GM12801 (cell line): Measurements from ENCODE around the gene CDKL2.

Experiments
- TF ChIP-seq, protein P1 (sequence below): IDR thresholded peaks from one replicate; pipeline ENCODE4 v1.5.1; 2011; ENCODE audit warnings: control low read depth; ENCODE audit not compliant: insufficient read length; ENCODE audit errors: extremely low read depth

CDKL2 gene

GRCh38 chr4:75634951-75635350 lies 4.6 kb upstream of the CDKL2 start:
- TF ChIP-seq, protein P1, sequence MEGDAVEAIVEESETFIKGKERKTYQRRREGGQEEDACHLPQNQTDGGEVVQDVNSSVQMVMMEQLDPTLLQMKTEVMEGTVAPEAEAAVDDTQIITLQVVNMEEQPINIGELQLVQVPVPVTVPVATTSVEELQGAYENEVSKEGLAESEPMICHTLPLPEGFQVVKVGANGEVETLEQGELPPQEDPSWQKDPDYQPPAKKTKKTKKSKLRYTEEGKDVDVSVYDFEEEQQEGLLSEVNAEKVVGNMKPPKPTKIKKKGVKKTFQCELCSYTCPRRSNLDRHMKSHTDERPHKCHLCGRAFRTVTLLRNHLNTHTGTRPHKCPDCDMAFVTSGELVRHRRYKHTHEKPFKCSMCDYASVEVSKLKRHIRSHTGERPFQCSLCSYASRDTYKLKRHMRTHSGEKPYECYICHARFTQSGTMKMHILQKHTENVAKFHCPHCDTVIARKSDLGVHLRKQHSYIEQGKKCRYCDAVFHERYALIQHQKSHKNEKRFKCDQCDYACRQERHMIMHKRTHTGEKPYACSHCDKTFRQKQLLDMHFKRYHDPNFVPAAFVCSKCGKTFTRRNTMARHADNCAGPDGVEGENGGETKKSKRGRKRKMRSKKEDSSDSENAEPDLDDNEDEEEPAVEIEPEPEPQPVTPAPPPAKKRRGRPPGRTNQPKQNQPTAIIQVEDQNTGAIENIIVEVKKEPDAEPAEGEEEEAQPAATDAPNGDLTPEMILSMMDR: no peak

GRCh38 chr4:75634281-75634680 lies 4.0 kb upstream of the CDKL2 start:
- TF ChIP-seq, protein P1: no peak

DNA sequence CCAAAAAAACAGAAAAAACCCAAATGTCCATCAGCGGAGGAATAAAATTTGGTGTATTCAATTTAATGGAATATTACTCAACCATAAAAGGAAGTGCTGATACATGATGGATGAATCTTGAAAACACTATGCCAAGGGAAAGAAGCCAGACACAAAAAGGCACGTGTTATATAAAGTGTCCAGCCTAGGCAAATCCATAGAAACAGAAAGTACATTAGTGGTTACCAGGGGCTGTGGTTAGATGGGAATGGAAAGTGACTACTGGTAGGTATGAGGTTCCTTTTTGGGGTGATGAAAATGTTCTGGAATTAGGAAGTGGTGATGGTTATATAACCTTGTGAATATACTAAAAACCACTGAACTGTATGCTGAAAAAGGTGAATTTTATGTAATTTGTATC lies 3.5 kb upstream of the CDKL2 start:
- TF ChIP-seq, protein P1: no peak

- TF ChIP-seq, protein P1: no peak
Observed at GRCh38 chr4:75630937-75631329, 605 bp upstream of the CDKL2 start.

- TF ChIP-seq, protein P1: no peak
Observed at GRCh38 chr4:75629239-75629638, 1.1 kb downstream of the CDKL2 start.

DNA sequence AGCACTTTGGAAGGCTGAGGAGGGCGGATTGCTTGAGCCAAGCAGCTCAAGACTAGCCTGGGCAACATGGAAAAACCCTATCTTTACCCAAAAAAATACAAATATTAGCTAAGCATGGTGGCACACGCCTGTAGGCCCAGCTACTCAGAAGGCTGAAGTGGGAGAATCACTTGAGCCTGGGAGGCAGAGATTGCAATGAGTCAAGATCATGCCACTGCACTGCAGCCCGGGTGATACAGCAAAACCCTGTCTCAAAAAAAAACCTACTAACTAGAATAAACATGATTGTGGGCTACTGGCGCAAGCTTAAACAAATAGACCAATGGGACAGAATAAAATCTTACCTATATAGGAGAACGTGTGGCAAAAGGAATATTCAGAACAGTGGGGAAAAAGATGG lies 7.3 kb downstream of the CDKL2 start:
- TF ChIP-seq, protein P1: no peak

- TF ChIP-seq, protein P1: no peak
Observed at GRCh38 chr4:75621715-75622114, 8.6 kb downstream of the CDKL2 start.

- TF ChIP-seq, protein P1: no peak
Observed at GRCh38 chr4:75612306-75612705, 18.0 kb downstream of the CDKL2 start.
